Colonic mucosa (tissue), 4 donors: ENCODE measurements around the gene ARHGAP8. TPM values are rescaled to one million over a fixed set of nuclear protein-coding genes. Genes with fewer than 3 reads are reported as not detected.

Experiments
- DNase-seq: peaks from one replicate; pipeline ENCODE4 v3.0.0-alpha.2; 2020
- H3K27ac ChIP-seq: fragments of 200-600 bp; one replicate; pipeline ENCODE4 v1.8.0; 2021
- H3K27me3 ChIP-seq: fragments of 200-600 bp; one replicate; pipeline ENCODE4 v1.8.0; 2021
- H3K36me3 ChIP-seq: fragments of 200-600 bp; one replicate; pipeline ENCODE4 v1.8.0; 2021
- H3K4me1 ChIP-seq: fragments of 200-600 bp; one replicate; pipeline ENCODE4 v1.8.0; 2021; ENCODE audit warnings: mild to moderate bottlenecking
- H3K4me3 ChIP-seq: fragments of 200-600 bp; one replicate; pipeline ENCODE4 v1.8.0; 2021
- H3K9ac ChIP-seq, 2 donors: one replicate each; pipeline ENCODE4 v1.7.0; 2013; ENCODE audit warnings: control low read depth in 2 of 2, low read depth in 2 of 2, low read length in 2 of 2
- H3K9me3 ChIP-seq: fragments of 200-600 bp; one replicate; pipeline ENCODE4 v1.8.0; 2021
- intact Hi-C: fragments of 100-400 bp; cut with DNase I; formaldehyde crosslinking; loops from one replicate; pipeline ENCODE4 v1.14.1; 2022
- total RNA-seq, 2 donors: library from RNA; stranded (reverse); fragmentation: NEBNext Ultra II Directional in 1 of 2; extraction: Animal tissue kit (Norgen Biotek cat#: 25700) in 1 of 2; gene quantifications; one replicate each; pipeline ENCODE4 v1.2.1, GENCODE V29; 2021
- TF ChIP-seq, protein P1 (sequence below): fragments of 200-600 bp; IDR thresholded peaks from one replicate; pipeline ENCODE4 v1.8.0; 2022; ENCODE audit warnings: antibody characterized with exemption, mild to moderate bottlenecking
- donor health status: healthy.
- donor health status: DM: no; HTN: no; CAD: no.
- donor health status: DM: no; HTN: no; CAD: no.

Gene ARHGAP8
- total RNA-seq, 2 donors from 2014 or later, result 38.4 to 69.9 TPM

DNA sequence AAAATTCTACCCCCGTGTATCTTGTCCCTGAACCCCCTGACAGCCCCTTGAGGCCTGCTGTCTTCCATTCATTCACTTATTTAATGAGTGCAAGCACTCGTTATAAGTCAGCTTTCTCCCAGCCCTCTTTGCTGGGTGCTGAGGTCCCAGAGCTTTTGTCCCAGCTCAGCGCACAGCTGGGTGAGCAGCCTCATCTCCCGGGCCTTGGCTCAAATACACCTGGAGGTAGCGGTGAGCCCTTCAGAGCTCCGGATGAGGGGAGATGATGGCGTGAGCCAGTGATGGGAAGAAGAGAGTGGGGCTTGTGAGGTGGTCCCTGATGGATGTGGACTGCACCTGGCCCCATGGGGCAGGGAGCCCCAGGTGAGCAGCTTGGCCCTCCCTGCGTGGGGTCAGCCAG is 18.1 kb upstream of the ARHGAP8 start:
- Histone ChIP-seq H3K36me3 (no peaks in the 10 kb centered on the region), H3K9ac (no peak overlapping the region), H3K27me3 (no peaks in the 10 kb centered on the region), H3K4me1 (peaks cover 5% of the 10 kb centered on the region), H3K4me3 (no peak overlapping the region), H3K27ac (no peak overlapping the region), H3K9me3 (no peaks in the 10 kb centered on the region)
- TF ChIP-seq, protein P1, sequence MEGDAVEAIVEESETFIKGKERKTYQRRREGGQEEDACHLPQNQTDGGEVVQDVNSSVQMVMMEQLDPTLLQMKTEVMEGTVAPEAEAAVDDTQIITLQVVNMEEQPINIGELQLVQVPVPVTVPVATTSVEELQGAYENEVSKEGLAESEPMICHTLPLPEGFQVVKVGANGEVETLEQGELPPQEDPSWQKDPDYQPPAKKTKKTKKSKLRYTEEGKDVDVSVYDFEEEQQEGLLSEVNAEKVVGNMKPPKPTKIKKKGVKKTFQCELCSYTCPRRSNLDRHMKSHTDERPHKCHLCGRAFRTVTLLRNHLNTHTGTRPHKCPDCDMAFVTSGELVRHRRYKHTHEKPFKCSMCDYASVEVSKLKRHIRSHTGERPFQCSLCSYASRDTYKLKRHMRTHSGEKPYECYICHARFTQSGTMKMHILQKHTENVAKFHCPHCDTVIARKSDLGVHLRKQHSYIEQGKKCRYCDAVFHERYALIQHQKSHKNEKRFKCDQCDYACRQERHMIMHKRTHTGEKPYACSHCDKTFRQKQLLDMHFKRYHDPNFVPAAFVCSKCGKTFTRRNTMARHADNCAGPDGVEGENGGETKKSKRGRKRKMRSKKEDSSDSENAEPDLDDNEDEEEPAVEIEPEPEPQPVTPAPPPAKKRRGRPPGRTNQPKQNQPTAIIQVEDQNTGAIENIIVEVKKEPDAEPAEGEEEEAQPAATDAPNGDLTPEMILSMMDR, result no peak
- intact Hi-C loops, result no loop called here
- DNase-seq, result no peak

DNA sequence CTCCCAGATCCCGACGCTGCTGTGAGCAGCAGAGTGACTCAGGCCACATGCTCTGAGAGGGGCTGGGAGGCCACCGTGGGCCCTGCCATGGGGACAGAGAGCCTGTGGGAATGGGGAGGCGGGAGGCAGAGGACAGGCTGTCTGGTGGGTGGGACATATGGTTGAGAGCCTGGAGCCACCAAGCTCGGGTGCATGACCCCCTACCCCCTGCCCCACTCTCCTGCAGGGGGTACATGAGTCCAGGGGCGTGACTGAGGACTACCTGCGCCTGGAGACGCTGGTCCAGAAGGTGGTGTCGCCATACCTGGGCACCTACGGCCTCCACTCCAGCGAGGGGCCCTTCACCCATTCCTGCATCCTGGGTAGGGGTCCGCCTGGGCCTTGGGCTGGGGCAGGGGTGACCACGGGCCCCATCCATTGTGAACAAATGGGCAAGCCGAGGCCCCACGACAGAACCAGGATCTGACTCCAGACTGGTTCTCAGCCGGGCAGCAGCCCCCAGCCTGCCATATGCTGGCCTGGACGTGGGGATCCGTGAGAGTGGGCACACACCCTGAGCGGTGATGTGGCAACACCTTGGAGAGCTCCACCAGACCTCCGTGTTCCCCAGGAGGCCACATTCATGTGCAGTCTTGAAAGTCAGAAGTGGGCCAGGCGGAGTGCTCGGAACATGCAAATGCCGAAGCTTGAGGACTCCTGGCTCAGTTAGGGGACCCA is 17.4 kb upstream of the ARHGAP8 start:
- H3K9ac ChIP-seq, result no peak overlapping the region
- no peaks in the 10 kb centered on the region for H3K9me3 ChIP-seq
- H3K4me1 ChIP-seq, result peaks cover 5% of the 10 kb centered on the region
- no peaks in the 10 kb centered on the region for H3K27me3 ChIP-seq
- DNase-seq, result no peak
- intact Hi-C loops, result no loop called here
- no peak overlapping the region for H3K4me3 ChIP-seq
- TF ChIP-seq, protein P1, result no peak
- H3K27ac ChIP-seq, result no peak overlapping the region
- H3K36me3 ChIP-seq, result no peaks in the 10 kb centered on the region

DNA sequence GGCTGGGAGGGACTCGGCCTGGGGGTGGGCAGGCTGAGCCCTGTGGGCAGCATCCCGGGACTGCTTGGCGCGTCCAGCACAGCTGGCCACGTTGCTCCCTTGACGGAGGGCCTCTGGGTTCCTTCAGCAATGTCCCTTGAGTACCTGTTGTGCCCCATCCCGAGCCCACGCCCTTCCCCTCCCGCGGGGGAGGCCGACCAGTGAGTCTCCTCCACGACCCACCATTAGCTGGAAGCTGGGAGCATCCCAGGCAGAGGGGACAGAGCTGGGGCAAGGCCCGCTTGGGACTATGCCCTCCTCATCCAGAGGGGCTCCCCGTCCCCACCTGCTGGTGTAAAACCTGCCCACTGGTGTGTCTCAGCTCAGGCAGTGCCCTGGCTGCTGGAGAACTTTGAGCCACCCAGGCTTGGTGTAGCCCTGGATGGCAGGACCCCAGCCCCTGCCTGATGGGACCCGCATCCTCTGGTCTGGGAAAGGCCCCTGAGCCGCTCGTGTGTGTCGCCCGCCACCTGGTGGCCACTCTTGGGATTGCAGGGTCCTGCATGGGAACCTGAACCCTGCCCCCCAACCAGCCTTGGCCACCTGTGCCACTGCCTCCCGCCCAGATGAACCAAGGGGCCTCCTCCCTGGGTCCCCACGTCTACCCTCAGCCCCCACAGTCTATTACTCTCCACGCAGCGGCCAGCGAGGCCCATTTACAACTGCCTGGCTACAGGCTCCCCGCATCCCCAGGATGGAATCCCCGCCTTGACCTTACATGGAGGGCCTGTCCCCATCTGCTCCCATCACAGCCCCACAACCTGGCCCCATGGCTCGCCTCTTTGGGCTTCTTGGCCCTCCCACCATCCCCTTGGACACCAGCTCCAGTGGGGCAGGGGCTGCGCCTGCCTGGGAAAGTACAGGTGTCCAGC is 16.6 kb upstream of the ARHGAP8 start:
- H3K36me3 ChIP-seq, result no peaks in the 10 kb centered on the region
- no peaks in the 10 kb centered on the region for H3K9me3 ChIP-seq
- DNase-seq, result peak; percentile 89
- TF ChIP-seq, protein P1, result peak; percentile 99
- no peak overlapping the region for H3K27ac ChIP-seq
- no peak overlapping the region for H3K4me3 ChIP-seq
- H3K4me1 ChIP-seq, result peaks cover 5% of the 10 kb centered on the region
- intact Hi-C loops, result loop anchor here (2.0 kb wide), 1 partner anchor 39 kb away; no protein-coding TSS in a partner anchor
- H3K9ac ChIP-seq, result peak overlapping the region in 1 of 2 donors; percentile 12
- no peaks in the 10 kb centered on the region for H3K27me3 ChIP-seq

DNA sequence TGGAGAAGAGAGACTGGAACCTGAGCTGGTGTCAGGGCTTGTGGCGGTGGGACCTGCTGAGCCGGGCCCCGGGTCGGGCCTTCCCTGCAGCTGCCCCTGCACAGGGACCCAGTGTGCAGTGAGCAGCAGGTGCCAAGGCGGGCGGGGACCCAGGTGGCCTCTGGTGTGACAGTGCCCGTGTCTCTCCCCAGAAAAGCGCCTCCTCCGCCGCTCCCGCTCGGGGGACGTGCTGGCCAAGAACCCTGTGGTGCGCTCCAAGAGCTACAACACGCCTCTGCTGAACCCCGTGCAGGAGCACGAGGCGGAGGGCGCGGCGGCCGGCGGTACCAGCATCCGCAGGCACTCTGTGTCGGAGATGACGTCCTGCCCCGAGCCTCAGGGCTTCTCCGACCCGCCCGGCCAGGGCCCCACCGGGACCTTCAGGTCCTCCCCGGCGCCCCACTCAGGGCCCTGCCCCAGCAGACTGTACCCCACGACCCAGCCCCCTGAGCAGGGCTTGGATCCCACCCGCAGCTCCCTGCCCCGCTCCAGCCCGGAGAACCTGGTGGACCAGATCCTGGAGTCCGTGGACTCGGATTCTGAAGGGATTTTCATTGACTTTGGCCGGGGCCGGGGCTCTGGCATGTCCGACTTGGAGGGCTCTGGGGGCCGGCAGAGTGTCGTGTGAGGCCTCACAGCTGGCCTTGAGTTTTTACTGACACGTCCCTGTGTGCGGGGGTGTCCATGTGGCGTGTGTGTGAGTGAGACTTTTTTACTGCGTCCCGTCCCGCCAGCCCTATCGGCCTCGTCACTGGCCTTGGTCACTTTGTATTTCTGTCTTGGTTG is 15.6 kb upstream of the ARHGAP8 start:
- H3K36me3 ChIP-seq, result no peaks in the 10 kb centered on the region
- no peak overlapping the region for H3K9ac ChIP-seq
- no peaks in the 10 kb centered on the region for H3K9me3 ChIP-seq
- peaks cover 5% of the 10 kb centered on the region for H3K4me1 ChIP-seq
- H3K27ac ChIP-seq, result no peak overlapping the region
- no peak for DNase-seq
- H3K27me3 ChIP-seq, result no peaks in the 10 kb centered on the region
- intact Hi-C loops, result loop anchor here (2.0 kb wide), 1 partner anchor 40 kb away; no protein-coding TSS in a partner anchor
- TF ChIP-seq, protein P1, result no peak
- H3K4me3 ChIP-seq, result no peak overlapping the region
